Bronchial epithelial cell (primary cell): Measurements from ENCODE around the gene SIGMAR1. TPM values are rescaled to one million over a fixed set of nuclear protein-coding genes. Genes with fewer than 3 reads are reported as not detected.

Source experiments
- DNase-seq: peaks from one replicate; pipeline ENCODE4 v3.0.0-alpha.2; 2010; ENCODE audit warnings: low read depth
- FAIRE-seq: peaks from 2 replicates; lab custom pipeline; 2011; peaks lifted over from hg19 to GRCh38; lab: Jason Lieb, UNC
- H3K27me3 ChIP-seq: 2 replicates; pipeline ENCODE4 v1.5.1; 2011; ENCODE audit warnings: low read length; ENCODE audit not compliant: control insufficient read depth, insufficient read depth
- H3K36me3 ChIP-seq: 2 replicates; pipeline ENCODE4 v1.5.1; 2011; ENCODE audit warnings: low read length; ENCODE audit not compliant: control insufficient read depth, insufficient read depth
- H3K4me3 ChIP-seq: 2 replicates; pipeline ENCODE4 v1.5.1; 2011; ENCODE audit warnings: mild to moderate bottlenecking, low read depth, low read length, control low read depth
- total RNA-seq: library from RNA; depleted of rRNA; stranded (reverse); fragments of >200 nt; gene quantifications from 2 replicates; pipeline ENCODE4 v1.2.1, GENCODE V29; 2014
- TF ChIP-seq, protein P1 (sequence below): IDR thresholded peaks from 2 replicates; pipeline ENCODE4 v1.5.1; 2011; ENCODE audit warnings: mild to moderate bottlenecking, moderate library complexity, low read length, control low read depth, inconsistent platforms; ENCODE audit not compliant: insufficient read depth, severe bottlenecking

The SIGMAR1 gene
- total RNA-seq, 1 donor from 2014 or later = 74.8 TPM

DNA sequence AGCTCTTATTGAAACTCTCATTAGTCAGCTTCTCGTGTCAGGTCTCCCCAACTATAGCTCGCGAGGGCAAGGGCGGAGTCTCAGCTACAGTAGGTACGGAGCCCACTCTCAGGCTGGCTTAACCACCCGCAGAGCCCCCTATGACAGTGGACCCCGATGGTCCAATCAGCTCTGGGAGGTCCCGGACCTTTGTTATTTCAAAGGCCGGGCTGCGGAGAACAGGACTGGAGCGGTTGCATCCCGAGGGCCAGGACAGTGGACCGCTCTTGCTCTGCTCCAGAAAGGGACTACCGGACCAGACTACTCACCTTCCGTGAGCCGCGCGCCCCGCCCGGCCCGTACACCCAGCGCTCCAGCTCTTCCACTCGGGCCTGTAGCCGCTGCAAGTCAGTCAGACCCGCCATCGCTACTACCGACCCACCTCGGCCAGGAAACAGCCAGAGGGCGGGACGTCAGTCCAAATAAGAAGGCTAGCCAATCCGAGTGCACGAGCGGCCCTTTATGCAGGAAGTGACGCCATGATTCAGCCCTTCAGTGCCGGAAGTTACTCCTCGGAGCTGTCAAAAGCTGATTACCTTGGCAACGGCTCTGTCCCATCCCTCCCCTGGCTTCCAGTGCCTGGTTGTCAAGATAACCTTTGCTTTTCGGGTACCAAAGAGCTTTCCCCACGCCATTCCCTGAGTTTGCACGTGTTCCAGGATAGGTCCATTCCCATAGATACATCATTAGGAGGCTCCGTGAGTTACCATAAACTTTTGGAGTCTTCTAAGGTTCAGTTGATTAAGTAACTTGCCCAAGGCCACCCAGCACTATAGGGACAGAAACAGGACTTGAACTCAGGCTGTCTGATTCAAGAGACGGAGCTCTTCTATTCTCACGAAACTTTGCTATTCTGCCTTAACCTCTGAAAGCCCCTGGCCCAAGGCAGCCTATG lies 17.3 kb downstream of the SIGMAR1 start, which contains the start of gene DCTN3:
Gene DCTN3, minus strand, starts transcription at position 435 of the 934 bp plus-strand sequence. Its CDS starts 31 bp downstream, at position 404.
- H3K36me3 ChIP-seq = peaks cover 12% of the 10 kb centered on the region
- FAIRE-seq (peak; percentile 88), DNase-seq (peak; percentile 89)
- peaks cover 18% of the 10 kb centered on the region for H3K27me3 ChIP-seq
- TF ChIP-seq, protein P1, sequence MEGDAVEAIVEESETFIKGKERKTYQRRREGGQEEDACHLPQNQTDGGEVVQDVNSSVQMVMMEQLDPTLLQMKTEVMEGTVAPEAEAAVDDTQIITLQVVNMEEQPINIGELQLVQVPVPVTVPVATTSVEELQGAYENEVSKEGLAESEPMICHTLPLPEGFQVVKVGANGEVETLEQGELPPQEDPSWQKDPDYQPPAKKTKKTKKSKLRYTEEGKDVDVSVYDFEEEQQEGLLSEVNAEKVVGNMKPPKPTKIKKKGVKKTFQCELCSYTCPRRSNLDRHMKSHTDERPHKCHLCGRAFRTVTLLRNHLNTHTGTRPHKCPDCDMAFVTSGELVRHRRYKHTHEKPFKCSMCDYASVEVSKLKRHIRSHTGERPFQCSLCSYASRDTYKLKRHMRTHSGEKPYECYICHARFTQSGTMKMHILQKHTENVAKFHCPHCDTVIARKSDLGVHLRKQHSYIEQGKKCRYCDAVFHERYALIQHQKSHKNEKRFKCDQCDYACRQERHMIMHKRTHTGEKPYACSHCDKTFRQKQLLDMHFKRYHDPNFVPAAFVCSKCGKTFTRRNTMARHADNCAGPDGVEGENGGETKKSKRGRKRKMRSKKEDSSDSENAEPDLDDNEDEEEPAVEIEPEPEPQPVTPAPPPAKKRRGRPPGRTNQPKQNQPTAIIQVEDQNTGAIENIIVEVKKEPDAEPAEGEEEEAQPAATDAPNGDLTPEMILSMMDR = no peak
- peak within 1 kb of the TSS; percentile 78 for H3K4me3 ChIP-seq

DNA sequence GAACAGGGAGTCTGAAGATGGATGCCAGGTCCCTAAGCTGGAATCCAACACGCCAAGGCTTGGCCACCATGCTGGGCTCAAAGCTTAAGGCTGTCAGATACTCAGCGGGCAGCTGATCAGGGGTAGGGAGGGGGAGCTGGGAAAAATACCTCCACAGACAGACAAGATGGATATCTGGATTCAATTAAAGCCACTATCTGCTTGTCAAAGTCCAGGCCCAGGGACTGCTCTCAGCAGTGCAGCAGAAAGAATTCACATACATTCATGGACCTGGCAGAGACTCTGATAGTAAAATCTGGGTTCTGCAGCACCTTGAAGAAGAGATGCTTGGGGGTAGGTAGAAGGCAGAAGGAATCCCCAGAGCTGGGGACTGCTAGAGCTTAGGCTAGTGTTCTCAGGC lies 22.5 kb downstream of the SIGMAR1 start:
- no peak for DNase-seq
- peaks cover 12% of the 10 kb centered on the region for H3K36me3 ChIP-seq

DNA sequence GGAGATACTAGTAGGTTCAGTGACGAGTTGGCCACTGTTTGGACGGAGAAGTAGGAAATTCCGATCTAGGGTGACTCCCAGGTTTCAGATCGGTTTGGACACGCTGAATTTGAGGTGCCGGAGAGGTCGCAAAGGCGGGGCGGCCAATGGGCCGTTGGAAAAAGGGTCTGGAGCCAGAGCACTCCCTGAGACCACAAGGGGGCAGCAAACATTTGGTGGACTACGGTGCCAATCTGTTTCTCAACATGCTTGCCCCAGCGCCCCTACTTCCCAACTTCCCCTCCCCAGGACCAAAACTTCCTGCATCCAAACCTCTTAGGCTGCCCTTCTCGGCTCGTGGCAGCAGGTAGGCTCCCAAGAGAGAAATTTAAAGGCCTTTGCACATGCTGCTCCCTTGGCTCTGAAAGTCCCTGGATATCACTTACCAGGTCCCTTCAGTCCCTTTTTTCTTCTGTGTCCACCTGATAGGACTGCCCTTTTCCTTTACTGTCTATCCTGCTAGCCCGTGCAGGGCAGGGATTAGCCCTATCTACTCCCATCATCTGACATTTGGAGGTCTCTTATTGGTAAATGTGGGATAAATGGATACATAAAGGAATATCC lies 24.7 kb downstream of the SIGMAR1 start:
- TF ChIP-seq, protein P1 = peak; percentile 94
- H3K27me3 ChIP-seq = no peaks in the 10 kb centered on the region
- DNase-seq (peak; percentile 88), FAIRE-seq (no peak)
- H3K36me3 ChIP-seq = peaks cover 10% of the 10 kb centered on the region
- peak overlapping the region; percentile 83 for H3K4me3 ChIP-seq

More for the DNA sequence above, 22.5 kb downstream of the SIGMAR1 start:
- no peak for FAIRE-seq
- TF ChIP-seq, protein P1 = no peak
- Histone ChIP-seq H3K27me3 (no peaks in the 10 kb centered on the region), H3K4me3 (no peak overlapping the region)

DNA sequence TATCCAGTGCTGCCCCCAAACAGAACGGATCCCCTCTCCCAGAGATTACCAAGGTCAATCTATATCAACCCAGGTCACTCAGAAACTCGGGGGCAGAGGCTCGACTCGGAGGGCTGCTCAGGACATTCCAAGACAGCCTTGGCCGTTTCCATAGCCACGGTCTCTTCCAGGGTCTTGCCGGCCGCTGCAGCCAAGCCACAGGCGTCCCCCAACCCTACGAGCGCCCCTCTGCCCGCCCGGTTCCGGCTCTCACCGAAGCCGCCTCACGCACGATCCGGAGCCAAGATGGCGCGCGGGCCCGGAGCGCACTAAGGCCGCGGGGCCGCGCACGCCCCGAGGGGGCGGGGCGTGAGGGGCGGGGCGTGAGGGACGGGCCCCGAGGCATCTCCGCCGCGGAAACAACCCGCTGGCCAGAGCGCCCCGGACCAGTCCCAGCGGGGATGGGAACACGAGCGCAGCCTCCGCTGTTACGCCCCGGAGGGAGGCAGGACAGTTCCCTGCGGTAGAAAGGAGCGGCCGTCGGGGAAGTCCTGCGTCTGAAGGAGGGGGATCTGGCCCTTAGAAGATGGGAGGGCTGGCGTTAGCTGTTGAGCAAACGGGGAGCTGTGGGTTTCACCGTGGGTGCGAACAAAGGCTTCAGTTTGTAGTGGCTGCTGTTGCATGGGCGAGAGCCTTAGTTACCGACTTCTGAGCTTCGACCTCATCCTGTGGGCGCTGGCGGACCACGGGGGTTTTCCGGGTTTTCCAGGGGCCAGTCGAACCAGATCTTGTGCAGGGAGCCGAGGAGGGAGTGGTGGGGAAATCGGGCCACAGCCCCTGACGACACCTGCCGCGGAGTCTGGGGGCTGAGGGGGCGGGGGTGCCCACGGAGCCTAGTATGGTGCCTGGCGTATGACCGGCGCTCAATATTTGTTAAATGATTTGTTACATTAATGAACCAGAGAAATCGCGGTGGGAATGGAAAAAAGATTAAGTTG lies 25.5 kb downstream of the SIGMAR1 start, which contains the start of gene RPP25L:
Gene RPP25L, minus strand, starts transcription at position 287 of the 977 bp plus-strand sequence. CDS start 801 bp downstream, outside the sequence.
- peaks cover 6% of the 10 kb centered on the region for H3K36me3 ChIP-seq
- peak within 1 kb of the TSS; percentile 83 for H3K4me3 ChIP-seq
- TF ChIP-seq, protein P1 = no peak
- no peaks in the 10 kb centered on the region for H3K27me3 ChIP-seq
- FAIRE-seq = no peak
- DNase-seq = peak; percentile 54

DNA sequence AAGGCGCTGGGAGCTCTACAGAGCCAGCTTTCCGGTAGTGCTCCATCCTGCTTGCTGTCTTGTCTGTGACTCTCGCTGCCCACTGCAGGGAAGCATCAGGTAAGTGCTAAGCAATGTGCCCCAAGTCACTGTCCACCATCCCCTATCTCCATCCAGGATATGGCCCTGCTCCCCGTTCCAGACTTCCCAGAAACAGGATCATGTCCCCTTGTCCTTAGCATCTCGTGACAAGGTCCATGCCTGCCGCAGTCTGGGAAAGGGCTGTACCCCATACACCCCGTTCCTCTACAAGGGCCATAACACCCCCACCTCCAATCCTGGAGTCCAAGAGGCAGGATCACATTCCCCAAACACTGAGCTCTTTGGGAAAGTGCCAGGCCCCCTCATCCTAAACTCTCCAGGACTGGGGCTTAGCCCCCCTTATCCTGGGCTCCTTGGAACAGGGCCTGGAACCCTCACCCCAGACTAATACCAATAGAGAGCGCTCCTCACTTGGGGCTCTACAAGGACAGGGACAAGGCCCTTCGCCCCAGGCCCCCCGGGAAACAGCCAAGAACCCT lies 26.3 kb downstream of the SIGMAR1 start:
- no peaks in the 10 kb centered on the region for H3K27me3 ChIP-seq
- H3K36me3 ChIP-seq = peaks cover 3% of the 10 kb centered on the region
- TF ChIP-seq, protein P1 = no peak
- FAIRE-seq (peak; percentile 32), DNase-seq (no peak)
- H3K4me3 ChIP-seq = peak overlapping the region; percentile 83
